Tibial nerve (tissue), 4 donors: ENCODE results near the gene SMCO1. TPM values are rescaled to one million over a fixed set of nuclear protein-coding genes. Genes with fewer than 3 reads are reported as not detected.

ENCODE experiments used
- DNase-seq, 2 donors: peaks; one replicate each; pipeline ENCODE4 v3.0.0-alpha.2; 2019; ENCODE audit warnings: low spot score in 2 of 2
- H3K27ac ChIP-seq, 4 donors: fragments of 200-600 bp; sonication (generic) in 3 of 4; one replicate each; pipeline ENCODE4 v1.5.1; 2017 to 2019; ENCODE audit warnings: mild to moderate bottlenecking in 1 of 4
- H3K27me3 ChIP-seq, 2 donors: fragments of 200-600 bp; sonication (generic) in 1 of 2; one replicate each; pipeline versions ENCODE4 v1.5.1 to v1.6.0; 2017 to 2019
- H3K36me3 ChIP-seq, 3 donors: fragments of 200-600 bp; sonication (generic); one replicate each; pipeline ENCODE4 v1.5.1; 2018 to 2019
- H3K4me1 ChIP-seq, 4 donors: fragments of 200-600 bp; sonication (generic) in 3 of 4; one replicate each; pipeline ENCODE4 v1.5.1; 2017 to 2019
- H3K4me3 ChIP-seq, 4 donors: fragments of 200-600 bp; sonication (generic) in 3 of 4; one replicate each; pipeline ENCODE4 v1.5.1; 2017 to 2019; ENCODE audit warnings: mild to moderate bottlenecking in 1 of 4, moderate library complexity in 1 of 4
- H3K9me3 ChIP-seq, 4 donors: fragments of 200-600 bp; sonication (generic) in 3 of 4; one replicate each; pipeline ENCODE4 v1.5.1; 2017 to 2019
- EP300 ChIP-seq, 2 donors: sonication (generic); formaldehyde crosslinking; IDR thresholded peaks; one replicate each; pipeline ENCODE4 v1.6.1; 2017; ENCODE audit warnings: antibody characterized with exemption in 2 of 2, mild to moderate bottlenecking in 1 of 2
- POLR2A ChIP-seq, 2 donors: fragments of 450-650 bp; IDR thresholded peaks; one replicate each; pipeline ENCODE4 v1.6.1; 2017; ENCODE audit warnings: antibody characterized with exemption in 2 of 2, mild to moderate bottlenecking in 2 of 2, moderate library complexity in 2 of 2
- WGBS, 2 donors: methylation state at CpG; one replicate each; pipeline ENCODE4 v1.1.5; 2018; 5-methylcytosine and 5-hydroxymethylcytosine counted together
- total RNA-seq, 4 donors: library from RNA; depleted of rRNA; stranded (reverse); fragments of >200 nt; gene quantifications; one replicate each; pipeline ENCODE4 v1.1.0, GENCODE V29; 2016
- TF ChIP-seq, protein P1 (sequence below), 5 experiments: fragments of 200-600 bp in 3 of 5; fragments of 450-650 bp in 2 of 5; sonication (generic) in 3 of 5; IDR thresholded peaks; one replicate each; pipeline ENCODE4 v1.5.1; 2016 to 2019; ENCODE audit warnings: antibody characterized with exemption in 5 of 5, mild to moderate bottlenecking in 3 of 5, moderate library complexity in 2 of 5

The SMCO1 gene
- total RNA-seq, 4 donors from 2014 or later, result not detected

DNA sequence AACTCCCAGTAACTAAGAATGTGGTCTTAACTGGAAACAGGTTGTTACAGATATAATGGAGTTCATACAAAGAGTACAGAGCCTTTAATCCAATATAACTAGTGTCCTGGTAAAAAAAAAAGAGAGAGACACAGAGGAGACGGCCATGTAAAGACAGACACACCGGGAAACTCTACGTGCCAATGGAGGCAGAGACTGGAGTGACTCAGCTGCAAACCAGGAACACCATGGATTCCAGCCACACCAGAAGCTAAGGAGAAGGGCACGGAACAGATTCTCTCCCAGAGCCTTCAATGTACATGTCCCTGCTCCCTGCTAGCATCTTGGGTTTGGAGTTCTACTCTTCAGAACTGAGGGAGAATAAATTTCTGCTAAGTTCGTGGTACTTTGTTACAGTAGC lies 16.1 kb downstream of the SMCO1 start:
- no peaks in the 10 kb centered on the region for H3K27me3 ChIP-seq
- no peak overlapping the region for H3K27ac ChIP-seq
- H3K36me3 ChIP-seq, result peaks cover 0 to 26% (median 0%) of the 10 kb centered on the region in 3 donors
- peaks cover 0 to 38% (median 7%) of the 10 kb centered on the region in 4 donors for H3K4me1 ChIP-seq
- TF ChIP-seq EP300 (IDR thresholded peaks at IDR 0.05), result no peak
- TF ChIP-seq, protein P1, sequence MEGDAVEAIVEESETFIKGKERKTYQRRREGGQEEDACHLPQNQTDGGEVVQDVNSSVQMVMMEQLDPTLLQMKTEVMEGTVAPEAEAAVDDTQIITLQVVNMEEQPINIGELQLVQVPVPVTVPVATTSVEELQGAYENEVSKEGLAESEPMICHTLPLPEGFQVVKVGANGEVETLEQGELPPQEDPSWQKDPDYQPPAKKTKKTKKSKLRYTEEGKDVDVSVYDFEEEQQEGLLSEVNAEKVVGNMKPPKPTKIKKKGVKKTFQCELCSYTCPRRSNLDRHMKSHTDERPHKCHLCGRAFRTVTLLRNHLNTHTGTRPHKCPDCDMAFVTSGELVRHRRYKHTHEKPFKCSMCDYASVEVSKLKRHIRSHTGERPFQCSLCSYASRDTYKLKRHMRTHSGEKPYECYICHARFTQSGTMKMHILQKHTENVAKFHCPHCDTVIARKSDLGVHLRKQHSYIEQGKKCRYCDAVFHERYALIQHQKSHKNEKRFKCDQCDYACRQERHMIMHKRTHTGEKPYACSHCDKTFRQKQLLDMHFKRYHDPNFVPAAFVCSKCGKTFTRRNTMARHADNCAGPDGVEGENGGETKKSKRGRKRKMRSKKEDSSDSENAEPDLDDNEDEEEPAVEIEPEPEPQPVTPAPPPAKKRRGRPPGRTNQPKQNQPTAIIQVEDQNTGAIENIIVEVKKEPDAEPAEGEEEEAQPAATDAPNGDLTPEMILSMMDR (IDR thresholded peaks at IDR 0.05), result no peak
- no peak for TF ChIP-seq POLR2A (IDR thresholded peaks at IDR 0.05)
- no peak overlapping the region for H3K4me3 ChIP-seq
- DNase-seq, result no peak
- H3K9me3 ChIP-seq, result no peaks in the 10 kb centered on the region
- 70 to 89% methylated on average over 5 of the region's 5 CpGs for WGBS, 2 donors

DNA sequence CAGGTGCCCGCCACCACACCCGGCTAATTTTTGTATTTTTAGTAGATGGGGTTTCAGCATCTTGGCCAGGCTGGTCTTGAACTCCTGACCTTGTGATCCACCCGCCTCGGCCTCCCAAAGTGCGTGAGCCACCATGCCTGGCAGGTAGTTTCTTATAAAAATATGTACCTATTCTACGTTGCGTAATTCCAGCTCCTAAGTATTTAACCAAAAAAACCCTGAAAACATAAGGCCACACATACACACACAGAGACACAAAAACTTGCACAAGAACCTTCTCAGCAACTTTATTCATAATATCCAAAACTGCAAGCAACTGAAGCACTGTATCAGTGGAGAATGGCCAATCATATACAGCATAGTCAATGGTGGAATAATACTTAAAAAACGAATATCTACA lies 16.8 kb downstream of the SMCO1 start:
- Histone ChIP-seq H3K4me3 (no peak overlapping the region), H3K27ac (no peak overlapping the region), H3K4me1 (peaks cover 0 to 35% (median 7%) of the 10 kb centered on the region in 4 donors), H3K9me3 (no peaks in the 10 kb centered on the region), H3K36me3 (peaks cover 0 to 26% (median 0%) of the 10 kb centered on the region in 3 donors), H3K27me3 (no peaks in the 10 kb centered on the region)
- 94 to 98% methylated on average over 8 of the region's 8 CpGs for WGBS, 2 donors
- TF ChIP-seq, protein P1 (IDR thresholded peaks at IDR 0.05), result no peak
- no peak for TF ChIP-seq POLR2A (IDR thresholded peaks at IDR 0.05)
- no peak for TF ChIP-seq EP300 (IDR thresholded peaks at IDR 0.05)
- no peak for DNase-seq

DNA sequence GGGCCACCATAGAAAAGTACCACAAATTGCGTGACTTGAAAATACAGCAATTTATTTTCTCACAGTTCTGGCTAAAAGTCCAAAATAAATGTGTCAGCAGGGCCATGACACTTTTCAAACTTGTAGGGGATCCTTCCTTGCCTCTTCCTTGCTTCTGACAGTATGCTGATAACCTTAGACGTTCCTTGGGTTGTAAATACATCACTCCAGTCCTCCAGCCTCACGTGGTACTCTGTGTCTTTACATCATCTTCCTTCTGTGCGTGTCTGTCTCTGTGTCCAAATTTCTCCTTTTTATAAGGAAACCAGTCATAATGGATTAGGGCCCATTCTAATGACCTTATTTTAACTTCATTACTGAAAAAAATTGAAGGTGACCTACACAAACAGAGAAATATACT lies 19.0 kb downstream of the SMCO1 start:
- DNase-seq, result no peak
- 85 to 89% methylated on average over 4 of the region's 4 CpGs for WGBS, 2 donors

DNA sequence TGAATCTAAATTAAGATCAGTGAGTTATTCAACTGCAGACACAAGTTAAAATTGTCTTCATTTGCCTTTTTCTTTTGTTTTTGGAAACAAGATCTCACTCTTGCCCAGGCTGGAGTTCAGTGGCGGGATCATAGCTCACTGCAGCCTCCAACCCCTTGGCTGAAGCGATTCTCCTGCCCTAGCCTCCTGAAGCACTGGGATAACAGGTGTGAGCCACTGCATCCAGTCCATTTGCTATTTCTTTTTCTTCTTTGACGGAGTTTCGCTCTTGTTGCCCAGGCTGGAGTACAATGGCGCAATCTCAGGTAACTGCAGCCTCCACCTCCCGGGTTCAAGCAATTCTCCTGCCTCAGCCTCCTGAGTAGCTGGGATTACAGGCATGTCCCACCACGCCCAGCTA lies 21.9 kb downstream of the SMCO1 start:
- no peak for TF ChIP-seq POLR2A (IDR thresholded peaks at IDR 0.05)
- no peak for TF ChIP-seq EP300 (IDR thresholded peaks at IDR 0.05)
- TF ChIP-seq, protein P1 (IDR thresholded peaks at IDR 0.05), result no peak
- peaks cover 0 to 23% (median 0%) of the 10 kb centered on the region in 3 donors for H3K36me3 ChIP-seq
- H3K9me3 ChIP-seq, result no peaks in the 10 kb centered on the region
- H3K4me3 ChIP-seq, result no peak overlapping the region
- WGBS, 2 donors, result 97 to 98% methylated on average over 7 of the region's 7 CpGs
- H3K27ac ChIP-seq, result no peak overlapping the region
- H3K27me3 ChIP-seq, result no peaks in the 10 kb centered on the region
- peaks cover 0 to 5% (median 0%) of the 10 kb centered on the region in 4 donors for H3K4me1 ChIP-seq
- DNase-seq, result no peak

More for the DNA sequence above, 19.0 kb downstream of the SMCO1 start:
- no peaks in the 10 kb centered on the region for H3K27me3 ChIP-seq
- H3K4me3 ChIP-seq, result no peak overlapping the region
- no peak overlapping the region for H3K27ac ChIP-seq
- H3K36me3 ChIP-seq, result peaks cover 0 to 26% (median 0%) of the 10 kb centered on the region in 3 donors
- TF ChIP-seq EP300 (IDR thresholded peaks at IDR 0.05), result no peak
- TF ChIP-seq, protein P1 (IDR thresholded peaks at IDR 0.05), result no peak
- no peak for TF ChIP-seq POLR2A (IDR thresholded peaks at IDR 0.05)
- peaks cover 0 to 29% (median 3%) of the 10 kb centered on the region in 4 donors for H3K4me1 ChIP-seq
- no peaks in the 10 kb centered on the region for H3K9me3 ChIP-seq

DNA sequence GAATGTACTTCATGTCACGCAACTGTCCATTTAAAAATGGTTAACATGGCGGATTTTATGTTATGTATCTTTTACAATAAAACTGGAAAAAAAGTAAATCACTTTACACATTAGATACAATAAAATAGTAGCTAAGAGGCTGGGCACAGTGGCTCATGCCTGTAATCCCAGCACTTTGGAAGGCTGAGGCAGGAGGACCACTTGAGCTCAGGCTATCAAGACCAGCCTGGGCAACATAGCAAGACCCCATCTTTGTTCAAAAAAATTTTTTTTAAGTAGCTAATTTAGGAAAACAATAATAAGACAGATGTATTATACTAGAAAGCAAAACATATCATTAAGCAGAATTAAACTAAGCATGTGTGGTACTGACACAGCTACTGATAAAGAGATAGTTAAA lies 23.1 kb downstream of the SMCO1 start:
- DNase-seq, result no peak
- WGBS, 2 donors, result 95 to 98% methylated on average over 2 of the region's 2 CpGs

More for the DNA sequence above, 23.1 kb downstream of the SMCO1 start:
- peaks cover 0 to 4% (median 0%) of the 10 kb centered on the region in 4 donors for H3K4me1 ChIP-seq
- TF ChIP-seq, protein P1 (IDR thresholded peaks at IDR 0.05), result no peak
- TF ChIP-seq EP300 (IDR thresholded peaks at IDR 0.05) (no peak), POLR2A (IDR thresholded peaks at IDR 0.05) (no peak)
- no peak overlapping the region for H3K4me3 ChIP-seq
- no peak overlapping the region for H3K27ac ChIP-seq
- no peaks in the 10 kb centered on the region for H3K27me3 ChIP-seq
- peaks cover 0 to 22% (median 4%) of the 10 kb centered on the region in 3 donors for H3K36me3 ChIP-seq
- no peaks in the 10 kb centered on the region for H3K9me3 ChIP-seq
